ENCODE measurements around the gene MUC15.

The MUC15 gene

GRCh38 chr11:26572770-26573402, 823 bp upstream of the MUC15 start:
- DNase-seq (ENCODE audit: extremely low read depth, low read depth): no peak
- TF ChIP-seq CTCF (IDR thresholded peaks at IDR 0.05; ENCODE audit: low read depth, low read length): no peak

GRCh38 chr11:26569646-26570045, 2.4 kb downstream of the MUC15 start:
- DNase-seq (ENCODE audit: extremely low read depth, low read depth): no peak
- no peak for TF ChIP-seq CTCF (IDR thresholded peaks at IDR 0.05; ENCODE audit: low read depth, low read length)

DNA sequence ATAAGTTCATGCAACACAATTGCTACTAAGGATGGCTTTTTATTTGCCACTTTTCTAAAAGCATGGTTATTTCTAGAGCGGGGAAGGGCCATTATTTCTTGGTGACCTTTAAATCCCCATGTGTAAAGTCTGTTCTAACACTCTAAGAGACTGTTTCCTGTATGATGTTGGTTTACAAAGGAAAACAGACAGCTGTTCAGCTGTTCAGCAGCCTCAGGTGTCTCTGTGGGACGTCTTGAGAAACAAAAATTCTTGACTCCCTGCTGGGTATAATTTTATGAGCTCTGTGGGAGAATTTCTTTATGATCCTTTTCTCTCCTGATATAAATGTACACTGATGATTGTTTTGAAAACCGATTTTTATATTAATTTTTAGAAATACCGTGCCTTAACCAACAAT, 13.9 kb downstream of the MUC15 start:
- no peak for TF ChIP-seq CTCF (IDR thresholded peaks at IDR 0.05; ENCODE audit: low read depth, low read length)
- DNase-seq (ENCODE audit: extremely low read depth, low read depth): no peak

GRCh38 chr11:26557666-26558065, 14.4 kb downstream of the MUC15 start:
- no peak for DNase-seq (ENCODE audit: extremely low read depth, low read depth)
- TF ChIP-seq CTCF (IDR thresholded peaks at IDR 0.05; ENCODE audit: low read depth, low read length): no peak

DNA sequence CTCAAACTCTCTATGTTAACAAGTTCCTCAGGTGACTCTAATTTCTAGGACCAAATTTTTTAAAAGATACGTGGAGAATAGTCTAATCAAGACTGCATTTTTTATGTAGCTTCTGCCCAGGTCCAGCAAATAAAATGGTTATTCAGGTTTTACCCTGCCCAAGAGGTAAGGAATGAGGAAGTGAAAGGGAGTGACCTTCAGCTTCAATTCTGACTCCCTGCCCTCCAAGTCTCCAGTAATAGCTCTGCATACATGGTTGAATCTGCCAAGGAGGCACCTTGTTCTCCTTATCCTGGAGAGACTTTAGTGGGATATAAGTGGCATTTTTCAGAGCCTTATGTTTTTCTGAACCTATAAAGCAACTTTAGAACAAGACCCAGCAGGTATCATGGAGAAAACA, 15.5 kb downstream of the MUC15 start:
- TF ChIP-seq CTCF (IDR thresholded peaks at IDR 0.05; ENCODE audit: low read depth, low read length): no peak
- no peak for DNase-seq (ENCODE audit: extremely low read depth, low read depth)

- no peak for TF ChIP-seq CTCF (IDR thresholded peaks at IDR 0.05; ENCODE audit: low read depth, low read length)
- no peak for DNase-seq (ENCODE audit: extremely low read depth, low read depth)
Measured at GRCh38 chr11:26554455-26554854, 17.6 kb downstream of the MUC15 start.

DNA sequence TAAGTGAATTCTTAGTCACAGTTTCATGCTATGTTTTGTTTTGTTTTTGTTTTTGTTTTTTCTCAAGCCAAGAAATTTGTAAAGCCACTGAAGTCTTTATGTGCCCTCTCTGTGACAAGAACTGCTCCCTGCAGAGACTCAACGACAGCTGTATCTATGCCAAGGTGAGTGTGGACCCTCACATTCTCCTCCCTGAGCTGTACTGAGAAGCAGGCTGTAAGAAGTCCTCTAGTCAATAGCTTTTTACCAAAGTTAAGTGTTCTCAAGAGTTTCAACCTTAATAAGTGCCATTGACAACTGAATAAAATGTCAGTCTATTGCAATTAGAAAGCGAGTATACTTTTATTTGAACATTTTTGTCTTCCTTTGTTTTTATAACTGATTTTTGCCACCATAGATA, 18.9 kb downstream of the MUC15 start:
- DNase-seq (ENCODE audit: extremely low read depth, low read depth): no peak
- no peak for TF ChIP-seq CTCF (IDR thresholded peaks at IDR 0.05; ENCODE audit: low read depth, low read length)

Measured in AG09319 (cell line).